HK-2 (cell line): ENCODE results near the gene OR7C1.
"Not testable (repeated sequence)": the region's sequence is repeated elsewhere in the genome, so short reads cannot be mapped to it uniquely, and the experiment has no call there.

Source experiments
- DNase-seq: peaks from one replicate; pipeline ENCODE4 v3.0.0-alpha.2; 2018; ENCODE audit not compliant: unreplicated experiment

Gene OR7C1

DNA sequence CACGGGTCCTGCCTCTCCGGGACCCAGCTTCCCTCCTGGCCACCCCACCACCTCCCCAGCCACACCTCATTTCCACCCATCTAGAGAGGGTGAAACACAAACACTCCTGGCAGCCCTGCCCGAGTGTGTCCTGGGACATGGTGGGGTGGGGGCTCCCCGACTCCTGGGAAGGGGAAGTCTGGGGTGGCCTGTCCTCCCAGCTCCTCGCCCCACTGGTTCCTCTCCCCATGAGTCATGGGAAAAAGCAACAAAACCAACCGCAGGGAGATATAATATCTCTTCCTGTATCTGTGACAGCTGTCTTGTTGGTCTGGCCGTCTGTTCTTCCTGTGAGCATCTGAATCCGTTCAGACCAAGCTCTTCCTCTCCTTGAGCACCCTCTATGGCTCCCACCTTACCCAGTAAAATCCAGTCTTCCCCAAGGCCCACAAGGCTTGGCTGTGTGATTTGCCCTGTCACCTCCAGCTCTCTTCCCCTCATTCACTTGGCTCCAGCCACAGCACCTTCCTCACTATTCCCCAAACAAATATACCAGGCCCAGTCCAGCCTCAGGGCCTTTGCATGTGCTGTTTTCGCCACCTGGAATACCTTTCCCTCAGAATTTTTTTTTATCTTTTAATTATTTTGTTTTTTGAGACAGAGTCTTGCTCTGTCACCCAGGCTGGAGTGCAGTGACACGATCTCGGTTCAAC lies 49.7 kb downstream of the OR7C1 start:
- DNase-seq: peak; percentile 64

- peak; percentile 64 for DNase-seq
Observed at GRCh38 chr19:14784730-14785101, 50.3 kb downstream of the OR7C1 start.

DNA sequence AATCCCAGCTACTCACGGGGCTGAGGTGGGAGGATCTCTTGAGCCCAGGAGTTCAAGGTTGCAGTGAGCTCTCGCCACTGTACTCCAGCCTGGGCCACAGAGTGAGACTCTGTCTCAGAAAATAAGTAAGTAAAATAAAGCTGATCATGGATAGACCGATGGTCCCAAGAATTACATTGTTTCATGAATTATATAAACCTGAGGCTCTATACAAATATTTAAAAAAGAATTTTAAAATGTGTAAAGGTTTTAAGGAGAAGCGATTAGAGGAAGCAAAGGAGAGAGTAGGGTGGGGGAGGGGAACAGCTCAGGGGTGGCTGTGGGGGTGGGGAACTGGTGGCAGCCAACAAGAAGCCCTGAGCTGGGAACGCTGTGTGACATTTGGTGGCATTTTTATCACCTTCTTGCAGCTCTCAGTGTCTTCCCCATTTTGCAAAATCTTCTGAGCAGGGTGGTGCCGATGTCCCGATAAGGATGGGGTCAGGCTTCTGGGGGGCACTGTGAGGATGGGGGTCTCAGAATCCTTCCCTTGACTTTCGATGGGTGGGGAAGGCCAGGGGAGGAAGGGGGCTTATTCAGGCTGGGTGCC lies 51.5 kb downstream of the OR7C1 start:
- DNase-seq: not testable (repeated sequence)

- DNase-seq: no peak
Observed at GRCh38 chr19:14782626-14783409, 52.2 kb downstream of the OR7C1 start.

- DNase-seq: not testable (repeated sequence)
Observed at GRCh38 chr19:14781713-14782536, 53.1 kb downstream of the OR7C1 start.

DNA sequence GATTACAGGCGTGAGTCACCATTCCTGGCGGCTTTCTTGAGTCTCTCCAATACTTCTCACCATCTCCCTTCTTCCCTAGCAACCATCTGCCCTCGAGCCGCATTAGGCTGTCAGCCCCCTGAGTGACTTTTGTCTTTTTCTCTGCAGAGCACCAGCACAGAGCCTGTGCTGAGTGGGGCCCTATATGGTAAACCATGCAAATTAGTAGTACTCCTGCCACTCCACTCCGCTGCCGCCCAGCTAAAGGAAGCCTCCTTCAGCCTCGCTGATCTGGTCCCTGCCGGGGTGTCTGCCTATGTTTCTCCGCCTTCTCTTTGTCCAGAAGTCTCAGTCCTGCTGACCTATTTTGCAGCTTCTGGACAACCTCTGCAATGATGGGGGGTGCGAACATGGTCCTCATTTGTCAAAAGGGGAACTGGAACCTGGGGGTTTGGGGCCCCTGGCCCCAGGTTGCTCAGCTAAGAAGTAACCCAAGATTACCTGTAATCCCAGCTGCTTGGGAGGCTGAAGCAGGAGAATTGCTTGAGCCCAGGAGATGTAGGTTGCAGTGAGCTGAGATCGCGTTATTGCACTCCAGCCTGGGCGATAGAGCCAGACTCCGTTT lies 54.3 kb downstream of the OR7C1 start:
- not testable (repeated sequence) for DNase-seq

DNA sequence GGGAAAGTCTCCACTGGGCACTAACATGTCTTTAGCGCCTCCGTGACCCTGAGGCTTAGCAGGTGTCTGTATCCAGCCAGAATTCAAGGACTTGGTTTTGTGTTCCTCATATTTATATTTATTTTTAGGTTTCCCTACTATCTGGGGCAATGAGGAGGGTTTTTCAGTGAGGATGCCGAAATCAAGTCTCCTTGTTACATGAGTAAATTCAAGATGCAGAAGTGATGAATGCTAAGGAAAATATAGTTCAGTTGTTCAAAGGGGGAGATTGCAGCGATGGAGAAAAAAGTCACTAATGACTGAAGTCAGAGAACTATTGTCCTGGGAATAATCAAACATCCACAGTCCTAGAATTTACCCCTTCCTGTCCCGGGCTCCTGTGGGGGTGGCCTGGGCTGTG lies 55.8 kb downstream of the OR7C1 start:
- no peak for DNase-seq

GRCh38 chr19:14778110-14778845 lies 56.7 kb downstream of the OR7C1 start, which contains the start of gene ADGRE2:
ADGRE2 (minus strand) TSS chr19:14778560; CDS start chr19:14776756, 1,804 bp downstream.
- DNase-seq: not testable (repeated sequence)

DNA sequence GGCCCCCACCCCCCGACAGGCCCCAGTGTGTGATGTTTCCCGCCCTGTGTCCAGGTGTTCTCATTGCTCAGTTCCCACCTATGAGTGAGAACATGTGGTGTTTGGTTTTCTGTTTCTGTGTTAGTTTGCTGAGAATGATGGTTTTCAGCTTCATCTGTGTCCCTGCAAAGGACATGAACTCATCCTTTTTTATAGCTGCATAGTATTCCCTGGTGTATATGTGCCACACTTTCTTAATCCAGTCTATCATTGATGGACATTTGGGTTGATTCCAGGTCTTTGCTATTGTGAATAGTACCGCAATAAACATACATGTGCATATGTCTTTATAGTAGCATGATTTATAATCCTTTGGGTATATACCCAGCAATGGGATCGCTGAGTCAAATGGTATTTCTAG lies 57.3 kb downstream of the OR7C1 start:
- not testable (repeated sequence) for DNase-seq

DNA sequence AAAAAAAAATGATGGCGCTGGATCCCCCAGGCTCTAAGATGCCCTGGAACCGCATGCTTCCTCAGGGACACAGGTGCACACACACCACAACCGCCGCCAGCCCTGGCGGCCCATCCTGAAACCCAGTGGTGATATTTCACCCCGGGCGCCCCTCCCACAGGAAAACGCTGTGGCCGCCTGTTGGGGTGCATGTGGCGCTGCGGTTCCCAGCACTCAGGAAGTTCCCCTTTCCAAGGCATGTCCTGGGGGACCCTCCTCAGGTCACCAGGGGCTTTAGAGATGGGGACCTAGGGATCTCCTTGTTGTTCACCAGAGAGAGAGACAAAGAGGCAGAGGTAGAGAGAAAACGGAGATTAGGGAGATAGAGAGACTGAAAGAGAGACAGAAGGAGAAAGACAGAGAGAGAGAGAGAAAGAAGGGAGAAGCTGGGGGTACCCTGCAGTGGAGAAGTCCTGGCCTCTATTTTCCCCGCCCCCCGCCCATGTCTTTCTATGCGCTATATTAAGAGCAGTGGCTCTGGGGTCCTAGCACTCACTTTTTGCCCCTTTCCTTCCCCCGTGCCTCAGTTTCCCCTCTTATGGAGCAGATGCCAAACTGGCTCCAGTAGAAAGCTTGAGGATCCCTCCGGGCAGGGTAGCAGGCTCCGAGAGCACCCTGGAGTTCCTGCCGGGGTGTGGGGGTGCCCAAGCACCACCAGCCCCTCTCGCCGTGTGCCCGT lies 59.0 kb downstream of the OR7C1 start:
- DNase-seq: no peak

DNA sequence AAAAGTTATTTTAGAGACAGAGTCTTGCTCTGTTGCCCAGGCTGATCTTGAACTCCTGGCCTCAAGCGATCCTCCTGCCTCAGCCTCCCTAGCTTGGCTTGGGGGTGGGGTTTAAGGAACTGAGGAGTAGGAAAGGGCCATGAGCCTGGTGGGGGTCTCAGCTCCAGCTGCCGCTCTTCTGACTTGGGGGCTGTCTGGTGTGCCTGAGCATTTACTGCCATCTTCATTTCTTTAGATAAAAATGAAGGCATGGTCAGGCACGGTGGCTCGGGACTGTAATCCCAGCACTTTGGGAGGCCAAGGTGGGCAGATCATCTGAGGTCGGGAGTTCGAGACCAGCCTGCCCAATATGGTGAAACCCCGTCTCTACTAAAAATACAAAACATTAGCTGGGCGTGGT lies 59.7 kb downstream of the OR7C1 start:
- not testable (repeated sequence) for DNase-seq

DNA sequence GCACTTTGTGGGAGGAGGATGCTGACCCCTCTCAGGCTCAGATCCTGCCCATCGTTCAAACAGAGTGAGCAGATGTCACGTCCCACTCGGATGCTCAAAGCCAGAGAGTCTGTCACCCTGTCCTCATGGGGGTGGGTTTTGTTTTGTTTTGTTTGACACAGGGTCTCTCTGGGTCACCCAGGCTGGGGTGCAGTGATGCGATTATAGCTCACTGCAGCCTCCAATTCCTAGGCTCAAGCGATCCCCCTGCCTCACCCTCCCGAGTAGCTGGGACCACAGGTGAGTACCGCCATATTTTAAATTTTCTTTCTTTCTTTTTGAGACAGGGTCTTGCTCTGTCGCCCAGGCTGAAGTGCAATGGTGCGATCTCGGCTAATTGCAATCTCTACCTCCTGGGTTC lies 60.6 kb downstream of the OR7C1 start:
- DNase-seq: no peak

GRCh38 chr19:14773722-14774121 lies 61.3 kb downstream of the OR7C1 start:
- DNase-seq: not testable (repeated sequence)

GRCh38 chr19:14772995-14773394 lies 62.0 kb downstream of the OR7C1 start:
- no peak for DNase-seq

DNA sequence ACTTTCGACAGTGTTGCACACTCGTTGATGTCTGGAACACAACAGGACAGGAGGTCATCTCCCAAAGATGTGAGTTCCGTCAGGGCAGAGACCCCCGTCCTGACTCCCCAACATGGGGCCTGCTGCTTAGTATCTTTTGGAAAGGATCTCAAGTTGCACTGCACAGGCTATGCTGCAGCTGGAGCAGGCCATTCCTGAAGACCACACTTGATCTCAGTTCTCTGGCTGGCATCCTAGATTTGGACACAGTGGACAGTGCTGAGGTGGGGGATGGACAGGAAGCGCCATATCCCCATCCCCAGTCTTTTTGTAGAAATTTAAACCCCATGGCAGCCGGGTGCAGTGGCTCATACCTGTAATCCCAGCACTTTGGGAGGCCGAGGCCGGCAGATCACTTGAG lies 62.5 kb downstream of the OR7C1 start:
- DNase-seq: no peak

DNA sequence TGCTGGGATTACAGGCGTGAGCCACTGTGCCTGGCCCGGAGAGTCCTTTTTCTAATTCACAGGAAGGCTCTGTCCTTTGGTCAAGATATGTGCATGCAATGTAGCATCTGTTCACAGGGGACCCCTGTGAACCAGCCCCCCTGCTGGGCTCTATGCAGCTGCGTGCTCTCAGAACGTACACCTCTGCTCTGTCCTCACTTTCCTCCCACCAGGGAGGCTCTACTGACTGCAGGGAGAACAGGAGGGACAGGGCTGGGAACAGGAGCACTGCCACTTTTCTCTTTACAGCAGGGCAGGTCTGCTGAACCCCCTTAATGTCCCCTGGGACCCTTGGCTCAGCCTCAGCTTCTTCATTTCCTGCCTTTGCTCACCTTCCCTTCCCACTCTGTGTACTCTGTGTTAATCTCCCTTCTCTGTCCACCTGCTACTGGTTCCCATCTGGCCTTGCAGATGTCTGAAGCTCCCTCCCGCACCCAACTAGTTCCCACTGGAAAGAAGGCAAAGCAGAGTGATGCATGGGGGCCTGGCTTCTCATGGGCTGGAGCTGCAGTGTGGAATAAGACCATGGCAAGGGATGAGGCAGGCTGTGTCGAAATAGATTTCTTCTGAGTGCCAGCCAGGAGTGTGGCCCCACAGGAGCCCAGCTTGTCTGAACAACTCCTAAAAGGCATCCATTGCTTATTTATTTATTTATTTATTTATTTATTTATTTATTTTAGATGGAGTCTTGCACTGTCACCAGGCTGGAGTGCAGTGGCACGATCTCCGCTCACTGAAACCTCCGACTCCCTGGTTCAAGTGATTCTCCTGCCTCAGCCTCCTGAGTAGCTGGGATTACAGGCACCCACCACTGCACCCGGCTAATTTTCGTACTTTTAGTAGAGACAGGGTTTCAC lies 63.8 kb downstream of the OR7C1 start:
- DNase-seq: no peak

DNA sequence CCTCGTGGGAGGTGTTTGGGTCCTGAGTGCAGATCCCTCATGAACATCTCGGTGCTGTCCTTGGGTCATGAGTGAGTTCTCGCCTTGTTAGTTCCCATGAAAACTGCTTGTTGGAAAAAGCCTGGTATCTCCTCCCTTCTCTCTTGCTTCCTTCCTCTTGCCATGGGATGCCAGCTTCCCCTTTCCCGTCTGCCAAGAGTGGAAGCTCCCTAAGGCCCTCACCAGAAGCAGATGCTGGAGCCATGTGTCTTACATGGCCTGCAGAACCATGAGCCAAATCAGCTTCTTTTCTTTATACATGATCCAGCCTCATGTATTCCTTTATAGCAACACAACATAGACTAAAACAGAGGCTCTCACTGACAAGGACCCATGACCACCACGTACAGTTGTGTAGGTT lies 64.8 kb downstream of the OR7C1 start:
- no peak for DNase-seq

GRCh38 chr19:14769201-14769600 lies 65.8 kb downstream of the OR7C1 start:
- DNase-seq: no peak

DNA sequence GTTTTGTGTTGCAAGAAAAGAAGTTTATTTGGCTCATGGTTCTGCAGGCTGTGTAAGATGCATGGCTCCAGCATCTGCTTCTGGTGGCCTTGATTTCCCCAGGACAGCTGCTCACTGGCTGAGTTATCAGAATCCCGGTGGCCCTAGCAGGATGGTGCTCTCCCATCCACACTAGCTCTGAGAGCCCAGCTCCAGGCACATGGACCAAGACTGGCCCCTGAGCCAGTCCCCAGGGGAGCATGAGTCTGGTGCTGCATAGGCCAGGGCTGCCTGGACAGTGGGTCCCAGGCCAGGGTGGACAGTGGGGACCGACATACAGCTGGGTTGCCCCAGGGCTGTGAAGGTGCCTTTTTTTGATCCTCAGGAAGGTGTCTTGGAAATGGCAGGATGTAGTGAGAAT lies 67.0 kb downstream of the OR7C1 start:
- no peak for DNase-seq
